GM19455 (cell line): ENCODE data around the gene ISYNA1.

Experiments used
- ATAC-seq: cut with Tn5 transposase; IDR thresholded peaks from one replicate; pipeline ENCODE4 v1.9.1; 2021; ENCODE audit not compliant: unreplicated experiment

ISYNA1 gene

GRCh38 chr19:18437491-18438330 is at the start of gene ISYNA1:
Gene ISYNA1, minus strand, starts transcription at chr19:18438133. Its CDS starts 154 bp downstream, at chr19:18437979.
- no peak for ATAC-seq

GRCh38 chr19:18486746-18487145 is 48.8 kb upstream of the ISYNA1 start:
- ATAC-seq: no peak

- no peak for ATAC-seq
Measured at GRCh38 chr19:18484992-18485391, 47.1 kb upstream of the ISYNA1 start.

GRCh38 chr19:18483119-18483890 is 45.4 kb upstream of the ISYNA1 start:
- ATAC-seq: no peak

- ATAC-seq: no peak
Measured at GRCh38 chr19:18481505-18482222, 43.7 kb upstream of the ISYNA1 start.

GRCh38 chr19:18480006-18480691 is 42.2 kb upstream of the ISYNA1 start:
- no peak for ATAC-seq

- ATAC-seq: no peak
Measured at GRCh38 chr19:18478545-18479311, 40.8 kb upstream of the ISYNA1 start.

- ATAC-seq: no peak
Measured at GRCh38 chr19:18477974-18478373, 40.0 kb upstream of the ISYNA1 start.

- ATAC-seq: no peak
Measured at GRCh38 chr19:18477042-18477779, 39.3 kb upstream of the ISYNA1 start.

- ATAC-seq: no peak
Measured at GRCh38 chr19:18476507-18477041, 38.6 kb upstream of the ISYNA1 start.

- ATAC-seq: no peak
Measured at GRCh38 chr19:18475762-18476331, 37.9 kb upstream of the ISYNA1 start.

- no peak for ATAC-seq
Measured at GRCh38 chr19:18475004-18475453, 37.1 kb upstream of the ISYNA1 start.

- ATAC-seq: no peak
Measured at GRCh38 chr19:18474366-18474887, 36.5 kb upstream of the ISYNA1 start.

- no peak for ATAC-seq
Measured at GRCh38 chr19:18473706-18474087, 35.8 kb upstream of the ISYNA1 start.

- no peak for ATAC-seq
Measured at GRCh38 chr19:18473003-18473705, 35.2 kb upstream of the ISYNA1 start.

GRCh38 chr19:18470787-18471186 is 32.9 kb upstream of the ISYNA1 start:
- ATAC-seq: no peak

GRCh38 chr19:18469069-18469846 is 31.3 kb upstream of the ISYNA1 start:
- ATAC-seq: no peak
